A549 (cell line): ENCODE measurements around the gene KDM6A. TPM values are rescaled to one million over a fixed set of nuclear protein-coding genes. Genes with fewer than 3 reads are reported as not detected.

Experiments
- ATAC-seq, 2 experiments: fragments of 200-7000 bp in 1 of 2; fragments of >200 bp in 1 of 2; cut with Nextera tagmentation in 1 of 2; cut with Tn5 transposase in 1 of 2; 3 replicates each; pipeline versions ENCODE4 v1.8.0 to v1.9.1; 2018 to 2020; ENCODE audit warnings: mild to moderate bottlenecking in 1 of 2, moderate library complexity in 1 of 2
- CTCF ChIA-PET: fragments of 300-600 bp; sonication (Branson Sonifier 250); formaldehyde crosslinking; extraction: SDS; loops from one replicate; lab custom pipeline; 2021; ENCODE audit warnings: antibody characterized with exemption, inconsistent platforms; lab: Yijun Ruan, JAX
- POLR2A ChIA-PET: fragments of 350-600 bp; formaldehyde crosslinking; extraction: SDS; loops from one replicate; lab custom pipeline; 2021; ENCODE audit warnings: antibody characterized with exemption, inconsistent platforms; lab: Yijun Ruan, JAX
- DNase-seq, 2 experiments: peaks; one replicate each; pipeline versions ENCODE4 v3.0.0 to v3.0.0-alpha.2; 2011 to 2016; ENCODE audit warnings: low read depth in 1 of 2, low spot score in 1 of 2
- FAIRE-seq: peaks from 2 replicates; lab custom pipeline; 2011; peaks lifted over from hg19 to GRCh38; lab: Jason Lieb, UNC
- H3K27ac ChIP-seq, 2 experiments: fragments of >200 bp; sonication (Bioruptor Twin); formaldehyde crosslinking; 3 replicates each; pipeline ENCODE4 v1.5.1; 2016 to 2017
- H3K4me1 ChIP-seq: fragments of >200 bp; sonication (Bioruptor Twin); formaldehyde crosslinking; 3 replicates; pipeline ENCODE4 v1.6.1; 2016
- H3K4me2 ChIP-seq: fragments of >200 bp; sonication (Bioruptor Twin); formaldehyde crosslinking; 3 replicates; pipeline ENCODE4 v1.6.1; 2016
- H3K4me3 ChIP-seq: fragments of >200 bp; sonication (Bioruptor Twin); formaldehyde crosslinking; 3 replicates; pipeline ENCODE4 v1.5.1; 2016
- H3K9me3 ChIP-seq: fragments of >200 bp; sonication (Bioruptor Twin); formaldehyde crosslinking; 3 replicates; pipeline ENCODE4 v1.6.1; 2016
- CHD2 ChIP-seq: fragments of 150-350 bp; IDR thresholded peaks from 2 replicates; pipeline ENCODE4 v1.6.1; 2014; ENCODE audit warnings: low read length; ENCODE audit not compliant: partially characterized antibody
- CHD4 ChIP-seq: fragments of 200-600 bp; sonication (generic); IDR thresholded peaks from 2 replicates; pipeline ENCODE4 v1.6.1; 2016; ENCODE audit warnings: antibody characterized with exemption, mild to moderate bottlenecking, borderline replicate concordance
- EHF ChIP-seq: fragments of 250-450 bp; sonication (Bioruptor Pico); IDR thresholded peaks from 2 replicates; pipeline ENCODE4 v1.5.0; 2020; ENCODE audit warnings: mild to moderate bottlenecking
- FOSL2 ChIP-seq, 2 experiments: fragments of 450-650 bp in 1 of 2; fragments of >200 bp in 1 of 2; sonication (Bioruptor Twin) in 1 of 2; formaldehyde crosslinking; IDR thresholded peaks; 2 replicates each; pipeline versions ENCODE4 v1.5.0 to v1.6.1; 2016 to 2020; ENCODE audit warnings: mild to moderate bottlenecking in 1 of 2, moderate library complexity in 1 of 2
- FOXS1 ChIP-seq: fragments of 250-450 bp; sonication (Bioruptor Pico); IDR thresholded peaks from 2 replicates; pipeline ENCODE4 v1.5.0; 2020; ENCODE audit warnings: mild to moderate bottlenecking, moderate library complexity
- HEYL ChIP-seq: fragments of 250-450 bp; sonication (Bioruptor Pico); IDR thresholded peaks from 2 replicates; pipeline ENCODE4 v1.8.0; 2021; ENCODE audit warnings: mild to moderate bottlenecking, moderate library complexity
- HMGXB4 ChIP-seq: fragments of 250-450 bp; sonication (Bioruptor Pico); IDR thresholded peaks from 2 replicates; pipeline ENCODE4 v1.5.0; 2021; ENCODE audit warnings: mild to moderate bottlenecking, moderate library complexity, borderline replicate concordance
- HOXB13 ChIP-seq: fragments of 250-450 bp; sonication (Bioruptor Pico); IDR thresholded peaks from 2 replicates; pipeline ENCODE4 v1.5.0; 2020; ENCODE audit warnings: low read depth, mild to moderate bottlenecking, moderate library complexity
- HOXB5 ChIP-seq: fragments of 250-450 bp; sonication (Bioruptor Pico); IDR thresholded peaks from 2 replicates; pipeline ENCODE4 v1.5.0; 2020; ENCODE audit warnings: mild to moderate bottlenecking, moderate library complexity
- JUN ChIP-seq, 2 experiments: fragments of >200 bp; sonication (Bioruptor Twin); formaldehyde crosslinking; IDR thresholded peaks; 2 replicates in 1 of 2; 3 replicates in 1 of 2; pipeline ENCODE4 v1.6.1; 2016 to 2017
- KDM1A ChIP-seq: fragments of 200-600 bp; sonication (generic); IDR thresholded peaks from 2 replicates; pipeline ENCODE4 v1.6.1; 2016; ENCODE audit warnings: low read depth, mild to moderate bottlenecking
- KDM5A ChIP-seq: fragments of 200-600 bp; sonication (generic); IDR thresholded peaks from 2 replicates; pipeline ENCODE4 v1.6.1; 2016; ENCODE audit warnings: antibody characterized with exemption, mild to moderate bottlenecking
- MAFK ChIP-seq: fragments of 450-650 bp; IDR thresholded peaks from 2 replicates; pipeline ENCODE4 v1.6.1; 2014; ENCODE audit not compliant: partially characterized antibody
- MAX ChIP-seq: IDR thresholded peaks from 2 replicates; pipeline ENCODE4 v1.6.1; 2012
- PBX3 ChIP-seq: IDR thresholded peaks from 2 replicates; pipeline ENCODE4 v1.6.1; 2012
- PHF8 ChIP-seq: fragments of 200-600 bp; sonication (generic); IDR thresholded peaks from 2 replicates; pipeline ENCODE4 v1.6.1; 2016; ENCODE audit warnings: low read depth, mild to moderate bottlenecking, antibody characterized with exemption, moderate library complexity, borderline replicate concordance
- POLR2A ChIP-seq: IDR thresholded peaks from 2 replicates; pipeline ENCODE4 v1.6.1; 2012; ENCODE audit warnings: mild to moderate bottlenecking, low read length
- RNF2 ChIP-seq: fragments of 200-600 bp; sonication (generic); IDR thresholded peaks from 2 replicates; pipeline ENCODE4 v1.6.1; 2016; ENCODE audit warnings: low read depth, mild to moderate bottlenecking, antibody characterized with exemption, moderate library complexity, borderline replicate concordance
- SMC3 ChIP-seq: fragments of >200 bp; sonication (Bioruptor Twin); formaldehyde crosslinking; IDR thresholded peaks from 3 replicates; pipeline ENCODE4 v1.6.1; 2018; ENCODE audit warnings: inconsistent platforms
- TFCP2L1 ChIP-seq: fragments of 250-450 bp; sonication (Bioruptor Pico); IDR thresholded peaks from 2 replicates; pipeline ENCODE4 v1.5.0; 2021; ENCODE audit warnings: mild to moderate bottlenecking
- ZNF302 ChIP-seq: fragments of 250-450 bp; sonication (Bioruptor Pico); IDR thresholded peaks from 2 replicates; pipeline ENCODE4 v1.9.0; 2021; ENCODE audit warnings: inconsistent platforms, mild to moderate bottlenecking, moderate library complexity
- WGBS: methylation state at CpG from one replicate; pipeline ENCODE4 v1.1.6; 2017; ENCODE audit errors: missing lambda C conversion rate; 5-methylcytosine and 5-hydroxymethylcytosine counted together
- polyA plus RNA-seq, 4 experiments: library from polyadenylated mRNA; depleted of rRNA in 3 of 4; stranded (reverse); fragments of >200 nt; fragmentation: RNase III in 1 of 4; extraction: RNeasy Plus Mini Kit Qiagen cat#74134 plus additional on column Dnase treatment in 1 of 4; gene quantifications; 2 replicates in 3 of 4; 3 replicates in 1 of 4; pipeline ENCODE4 v1.2.3, GENCODE V29; 2011 to 2017
- TF ChIP-seq, protein P1 (sequence below): fragments of 200-600 bp; sonication (generic); IDR thresholded peaks from 2 replicates; pipeline ENCODE4 v1.6.1; 2016; ENCODE audit warnings: antibody characterized with exemption, mild to moderate bottlenecking, moderate library complexity
- TF ChIP-seq, protein P2 (sequence below): fragments of 250-450 bp; sonication (Bioruptor Pico); IDR thresholded peaks from 2 replicates; pipeline ENCODE4 v1.5.0; 2020; ENCODE audit warnings: low read depth, mild to moderate bottlenecking, moderate library complexity
- TF ChIP-seq, protein P3 (sequence below): fragments of >200 bp; sonication (Bioruptor Twin); formaldehyde crosslinking; IDR thresholded peaks from 2 replicates; pipeline ENCODE4 v1.6.1; 2016

KDM6A gene
- polyA plus RNA-seq, 2 of the 4 experiments (the other 2 are of a cell fraction), result 9.3 to 18.4 TPM

GRCh38 chrX:44884944-44885343 lies 12.0 kb downstream of the KDM6A start:
- H3K4me2 ChIP-seq, result no peak overlapping the region

DNA sequence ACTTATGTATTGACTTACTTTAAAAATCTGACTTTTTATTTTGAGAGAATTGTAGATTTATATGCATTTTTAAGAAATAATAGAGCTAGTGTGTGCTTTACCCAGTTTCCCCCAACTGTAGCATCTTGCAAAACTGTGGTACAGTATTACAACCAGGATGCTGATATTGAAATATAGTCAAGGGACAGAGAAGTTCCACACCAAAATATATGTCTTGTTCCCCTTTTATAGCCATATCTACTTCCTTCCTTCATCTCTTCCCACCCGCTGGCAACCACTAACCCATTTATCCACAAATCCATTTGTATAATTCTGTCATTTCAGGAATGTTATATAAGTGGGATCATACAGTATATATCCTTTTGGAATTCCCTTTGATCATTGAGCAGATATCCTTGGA lies 16.8 kb downstream of the KDM6A start:
- peaks cover 7% of the 10 kb centered on the region; the same call in 1 of the 3 replicates for H3K4me1 ChIP-seq
- no peak overlapping the region for H3K27ac ChIP-seq
- WGBS, result 84% methylated on average over 1 of the region's 1 CpG
- no peak for FAIRE-seq
- TF ChIP-seq TFCP2L1 (no peak), CHD2 (no peak), POLR2A (no peak), KDM1A (no peak), PHF8 (no peak), RNF2 (no peak), FOSL2 (IDR thresholded peaks at IDR 0.05) (no peak), FOSL2 (CRISPR knock-in tag; IDR thresholded peaks at IDR 0.05) (no peak), MAFK (no peak), CHD4 (no peak), EHF (CRISPR knock-in tag) (no peak), PBX3 (no peak)
- TF ChIP-seq, protein P1, sequence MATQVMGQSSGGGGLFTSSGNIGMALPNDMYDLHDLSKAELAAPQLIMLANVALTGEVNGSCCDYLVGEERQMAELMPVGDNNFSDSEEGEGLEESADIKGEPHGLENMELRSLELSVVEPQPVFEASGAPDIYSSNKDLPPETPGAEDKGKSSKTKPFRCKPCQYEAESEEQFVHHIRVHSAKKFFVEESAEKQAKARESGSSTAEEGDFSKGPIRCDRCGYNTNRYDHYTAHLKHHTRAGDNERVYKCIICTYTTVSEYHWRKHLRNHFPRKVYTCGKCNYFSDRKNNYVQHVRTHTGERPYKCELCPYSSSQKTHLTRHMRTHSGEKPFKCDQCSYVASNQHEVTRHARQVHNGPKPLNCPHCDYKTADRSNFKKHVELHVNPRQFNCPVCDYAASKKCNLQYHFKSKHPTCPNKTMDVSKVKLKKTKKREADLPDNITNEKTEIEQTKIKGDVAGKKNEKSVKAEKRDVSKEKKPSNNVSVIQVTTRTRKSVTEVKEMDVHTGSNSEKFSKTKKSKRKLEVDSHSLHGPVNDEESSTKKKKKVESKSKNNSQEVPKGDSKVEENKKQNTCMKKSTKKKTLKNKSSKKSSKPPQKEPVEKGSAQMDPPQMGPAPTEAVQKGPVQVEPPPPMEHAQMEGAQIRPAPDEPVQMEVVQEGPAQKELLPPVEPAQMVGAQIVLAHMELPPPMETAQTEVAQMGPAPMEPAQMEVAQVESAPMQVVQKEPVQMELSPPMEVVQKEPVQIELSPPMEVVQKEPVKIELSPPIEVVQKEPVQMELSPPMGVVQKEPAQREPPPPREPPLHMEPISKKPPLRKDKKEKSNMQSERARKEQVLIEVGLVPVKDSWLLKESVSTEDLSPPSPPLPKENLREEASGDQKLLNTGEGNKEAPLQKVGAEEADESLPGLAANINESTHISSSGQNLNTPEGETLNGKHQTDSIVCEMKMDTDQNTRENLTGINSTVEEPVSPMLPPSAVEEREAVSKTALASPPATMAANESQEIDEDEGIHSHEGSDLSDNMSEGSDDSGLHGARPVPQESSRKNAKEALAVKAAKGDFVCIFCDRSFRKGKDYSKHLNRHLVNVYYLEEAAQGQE, result no peak
- TF ChIP-seq, protein P2, sequence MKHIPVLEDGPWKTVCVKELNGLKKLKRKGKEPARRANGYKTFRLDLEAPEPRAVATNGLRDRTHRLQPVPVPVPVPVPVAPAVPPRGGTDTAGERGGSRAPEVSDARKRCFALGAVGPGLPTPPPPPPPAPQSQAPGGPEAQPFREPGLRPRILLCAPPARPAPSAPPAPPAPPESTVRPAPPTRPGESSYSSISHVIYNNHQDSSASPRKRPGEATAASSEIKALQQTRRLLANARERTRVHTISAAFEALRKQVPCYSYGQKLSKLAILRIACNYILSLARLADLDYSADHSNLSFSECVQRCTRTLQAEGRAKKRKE, result no peak
- TF ChIP-seq, protein P3, sequence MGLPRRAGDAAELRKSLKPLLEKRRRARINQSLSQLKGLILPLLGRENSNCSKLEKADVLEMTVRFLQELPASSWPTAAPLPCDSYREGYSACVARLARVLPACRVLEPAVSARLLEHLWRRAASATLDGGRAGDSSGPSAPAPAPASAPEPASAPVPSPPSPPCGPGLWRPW, result no peak
- no peaks in the 10 kb centered on the region for H3K9me3 ChIP-seq
- no peak overlapping the region for H3K4me2 ChIP-seq
- ChIA-PET CTCF (no interaction called here), POLR2A (no interaction called here)
- ATAC-seq, result no peak
- DNase-seq, result no peak
- H3K4me3 ChIP-seq, result no peak overlapping the region

More at GRCh38 chrX:44884944-44885343, 12.0 kb downstream of the KDM6A start:
- H3K9me3 ChIP-seq, result no peaks in the 10 kb centered on the region
- no peak for FAIRE-seq
- H3K27ac ChIP-seq, result no peak overlapping the region
- H3K4me3 ChIP-seq, result no peak overlapping the region
- no peak for ATAC-seq
- POLR2A ChIA-PET, result no interaction called here
- no peak for TF ChIP-seq FOSL2 (IDR thresholded peaks at IDR 0.05)
- TF ChIP-seq FOSL2 (CRISPR knock-in tag; IDR thresholded peaks at IDR 0.05), result no peak
- TF ChIP-seq FOXS1, result no peak
- TF ChIP-seq MAX, result no peak
- TF ChIP-seq HEYL (CRISPR knock-in tag), result no peak
- no peak for TF ChIP-seq KDM5A
- TF ChIP-seq HOXB5 (CRISPR knock-in tag), result no peak
- no peak for TF ChIP-seq HOXB13
- TF ChIP-seq HMGXB4 (CRISPR knock-in tag), result no peak
- no peak for TF ChIP-seq ZNF302 (CRISPR knock-in tag)
- no peak for TF ChIP-seq PHF8
- TF ChIP-seq RNF2, result no peak
- TF ChIP-seq JUN (IDR thresholded peaks at IDR 0.05), result no peak
- no peak for TF ChIP-seq SMC3
- TF ChIP-seq, all 56 proteins: peak for 0
- CTCF ChIA-PET, result no interaction called here
- DNase-seq, result no peak
- H3K4me1 ChIP-seq, result peaks cover 4% of the 10 kb centered on the region; the same call in 1 of the 3 replicates
- WGBS, result 78% methylated on average over 4 of the region's 4 CpGs
